DMS 273 (cell line): ENCODE data around the gene CLBA1.
"Not testable (repeated sequence)": the region's sequence is repeated elsewhere in the genome, so short reads cannot be mapped to it uniquely, and the experiment has no call there.

Experiments used
- DNase-seq: peaks from one replicate; lab custom pipeline; 2025; ENCODE audit not compliant: unreplicated experiment; lab: John Stamatoyannopoulos, UW

The CLBA1 gene

DNA sequence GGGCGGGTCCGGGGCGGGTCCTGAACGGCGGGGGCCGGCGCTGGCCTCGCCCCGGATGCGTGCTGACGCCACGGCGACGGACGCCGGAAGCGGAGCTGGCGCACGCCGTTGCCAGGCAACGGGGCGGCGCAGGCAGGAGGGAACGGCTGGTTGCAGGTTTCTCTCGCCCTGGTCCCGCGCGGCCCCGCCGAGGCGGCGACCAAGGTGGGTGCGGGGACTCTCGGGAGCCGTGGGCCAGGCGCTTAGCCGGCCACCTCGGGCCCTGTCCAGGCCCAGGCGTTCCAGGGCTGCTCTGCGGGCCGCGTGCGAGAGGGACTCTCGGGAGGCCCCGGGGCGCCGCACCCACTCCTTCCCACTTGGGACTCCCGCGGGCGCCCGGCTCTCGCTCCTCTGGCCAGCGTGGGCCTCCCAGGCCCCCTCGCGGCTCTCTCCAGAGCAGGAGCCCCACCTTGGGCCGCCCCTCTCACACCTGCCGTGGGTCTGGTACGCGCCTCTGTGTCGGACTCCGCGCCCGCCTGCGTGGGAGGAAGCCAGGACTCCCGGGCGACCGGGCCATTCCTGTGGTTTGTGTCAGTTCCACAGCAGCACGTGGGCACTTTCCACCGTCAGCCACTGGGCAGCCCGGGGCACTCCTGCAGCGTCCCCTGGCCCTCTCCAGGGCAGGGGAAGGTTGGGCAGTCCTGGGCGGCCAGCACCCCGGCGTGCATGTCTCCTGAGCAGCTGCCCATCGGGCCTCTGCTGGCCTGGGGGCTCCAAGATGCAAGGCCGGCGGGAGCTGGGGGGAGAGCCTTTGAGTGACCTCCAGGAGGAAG lies at the start of gene CLBA1:
Gene CLBA1, plus strand, starts transcription at position 114 of the 812 bp plus-strand sequence. Its CDS starts 644 bp downstream, at position 758.
- peak; percentile 97 for DNase-seq

GRCh38 chr14:104935955-104936354 lies 49.6 kb upstream of the CLBA1 start:
- DNase-seq = no peak

- DNase-seq = no peak
Measured at GRCh38 chr14:104936361-104937155, 49.0 kb upstream of the CLBA1 start.

GRCh38 chr14:104937161-104937560 lies 48.4 kb upstream of the CLBA1 start:
- no peak for DNase-seq

- DNase-seq = no peak
Measured at GRCh38 chr14:104937694-104938365, 47.8 kb upstream of the CLBA1 start.

DNA sequence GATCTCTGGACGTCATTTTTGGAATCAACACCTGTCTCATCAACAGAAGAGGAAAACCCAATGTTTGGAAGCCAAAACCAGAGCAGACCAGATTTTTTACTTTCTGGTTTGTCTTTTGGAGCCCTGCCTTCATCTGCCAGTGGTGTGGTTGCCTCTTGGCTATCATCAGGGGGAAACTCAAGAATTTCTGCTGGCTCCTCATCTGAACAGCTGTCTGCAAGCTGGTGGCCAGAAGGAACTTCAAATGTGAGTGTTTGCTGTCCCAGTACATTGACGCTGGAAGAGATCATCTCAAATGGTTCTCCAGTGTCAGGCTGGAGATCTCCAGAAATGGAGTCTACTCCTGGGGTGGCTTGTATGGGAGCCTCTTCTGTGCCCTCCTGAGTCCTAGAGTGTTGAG lies 47.2 kb upstream of the CLBA1 start:
- no peak for DNase-seq

DNA sequence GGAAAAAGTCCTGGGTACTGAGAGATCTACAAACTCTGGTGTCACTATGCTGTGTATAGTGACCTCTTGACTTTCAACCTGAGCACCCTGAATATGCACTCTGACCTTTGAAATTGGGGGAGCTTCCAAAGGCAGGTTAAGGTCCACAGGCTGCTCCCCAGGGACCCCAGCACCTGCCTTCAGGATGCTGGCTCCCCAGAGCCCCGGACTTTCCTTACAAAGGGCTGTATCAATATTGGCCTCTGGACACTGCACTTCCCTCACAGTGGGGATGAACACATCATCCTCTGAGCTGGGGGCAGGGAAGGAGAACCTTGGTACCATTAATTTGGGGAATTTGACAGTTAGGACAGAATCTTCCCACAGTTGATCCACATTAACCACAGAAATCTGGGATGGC lies 46.6 kb upstream of the CLBA1 start:
- no peak for DNase-seq

DNA sequence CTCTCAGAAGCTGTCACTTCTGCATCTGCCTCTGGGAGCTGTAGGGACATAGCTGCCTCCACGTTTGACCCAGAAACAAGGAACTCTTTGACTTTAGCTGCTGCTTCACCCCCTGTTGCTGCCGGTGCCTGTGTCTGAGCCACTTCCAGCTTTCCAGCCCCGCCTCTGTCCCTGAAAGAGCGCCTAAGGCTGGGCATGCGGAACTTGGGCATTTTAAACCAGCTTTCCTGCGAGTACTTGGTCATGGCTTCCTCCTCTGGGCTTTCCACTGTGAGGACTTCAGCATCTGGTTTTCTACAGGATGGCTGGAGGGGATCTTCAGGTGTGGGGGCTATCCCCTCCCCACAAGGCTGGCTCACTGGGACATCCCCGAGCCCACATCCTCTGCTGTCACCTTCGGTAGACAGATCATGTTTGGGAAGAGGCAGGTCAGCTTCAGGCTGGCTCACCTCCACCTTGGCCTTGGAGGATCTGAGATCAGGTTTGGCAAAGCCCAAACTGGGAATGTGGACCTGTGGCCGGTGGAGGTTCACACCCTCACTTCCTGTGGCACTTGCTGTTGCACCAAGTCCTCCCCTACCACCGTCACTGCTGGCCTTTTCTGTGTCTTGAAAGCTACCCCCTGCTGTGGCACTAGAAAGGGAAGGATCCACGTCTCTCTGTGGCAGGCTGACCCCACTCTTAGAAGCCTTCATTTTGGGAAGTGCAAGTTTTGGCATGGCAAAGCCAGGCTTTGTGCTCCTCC lies 45.8 kb upstream of the CLBA1 start:
- no peak for DNase-seq

- DNase-seq = peak; percentile 45
Measured at GRCh38 chr14:104940526-104941150, 45.0 kb upstream of the CLBA1 start.

- DNase-seq = no peak
Measured at GRCh38 chr14:104941508-104942365, 43.9 kb upstream of the CLBA1 start.

DNA sequence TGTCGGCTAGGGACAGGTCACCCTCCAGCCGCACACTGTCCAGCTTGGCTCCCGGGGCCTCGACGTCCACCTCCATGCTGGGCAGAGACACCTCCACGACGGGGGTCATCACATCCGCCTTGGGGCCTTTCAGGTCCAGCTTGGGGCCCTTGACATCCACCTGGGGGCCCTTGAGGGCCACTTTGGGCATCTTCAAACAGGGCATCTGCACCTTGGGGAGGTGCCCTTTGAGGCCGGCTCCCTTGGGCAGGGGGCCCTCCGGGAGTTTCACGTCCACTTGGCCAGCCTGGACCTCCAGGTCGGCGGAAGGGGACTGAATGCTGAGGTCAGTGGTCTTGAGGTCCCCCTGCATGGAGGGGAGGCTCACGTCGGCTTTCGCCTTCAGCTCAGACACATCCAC lies 43.0 kb upstream of the CLBA1 start:
- DNase-seq = no peak

DNA sequence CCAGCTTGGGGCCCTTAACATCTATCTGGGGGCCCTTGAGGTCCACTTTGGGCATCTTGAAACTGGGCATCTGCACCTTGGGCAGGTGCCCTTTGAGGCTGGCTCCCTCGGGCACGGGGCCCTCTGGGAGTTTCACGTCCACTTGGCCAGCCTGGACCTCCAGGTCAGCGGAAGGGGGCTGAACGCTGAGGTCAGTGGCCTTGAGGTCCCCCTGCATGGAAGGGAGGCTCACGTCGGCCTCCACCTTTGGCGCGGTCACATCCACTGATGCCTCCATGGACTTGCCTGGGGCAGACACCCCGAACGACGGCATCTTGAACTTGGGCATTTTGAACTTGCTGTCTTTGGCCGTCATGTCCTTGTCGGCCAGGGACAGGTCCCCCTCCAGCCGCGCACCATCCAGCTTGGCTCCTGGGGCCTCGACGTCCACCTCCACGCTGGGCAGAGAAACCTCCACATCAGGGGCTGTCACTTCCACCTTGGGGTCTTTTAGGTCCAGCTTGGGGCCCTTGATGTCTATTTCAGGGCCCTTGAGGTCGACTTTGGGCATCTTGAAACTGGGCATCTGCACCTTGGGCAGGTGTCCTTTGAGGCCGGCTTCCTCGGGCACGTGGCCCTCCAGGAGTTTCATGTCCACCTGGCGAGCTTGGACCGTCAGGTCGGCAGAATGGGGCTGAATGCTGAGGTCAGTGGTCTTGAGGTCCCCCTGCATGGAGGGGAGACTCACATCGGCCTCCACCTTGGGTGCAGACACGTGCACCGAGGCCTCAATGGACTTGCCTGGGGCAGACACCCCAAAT lies 42.2 kb upstream of the CLBA1 start:
- DNase-seq = not testable (repeated sequence)

GRCh38 chr14:104944016-104944308 lies 41.6 kb upstream of the CLBA1 start:
- DNase-seq = not testable (repeated sequence)

DNA sequence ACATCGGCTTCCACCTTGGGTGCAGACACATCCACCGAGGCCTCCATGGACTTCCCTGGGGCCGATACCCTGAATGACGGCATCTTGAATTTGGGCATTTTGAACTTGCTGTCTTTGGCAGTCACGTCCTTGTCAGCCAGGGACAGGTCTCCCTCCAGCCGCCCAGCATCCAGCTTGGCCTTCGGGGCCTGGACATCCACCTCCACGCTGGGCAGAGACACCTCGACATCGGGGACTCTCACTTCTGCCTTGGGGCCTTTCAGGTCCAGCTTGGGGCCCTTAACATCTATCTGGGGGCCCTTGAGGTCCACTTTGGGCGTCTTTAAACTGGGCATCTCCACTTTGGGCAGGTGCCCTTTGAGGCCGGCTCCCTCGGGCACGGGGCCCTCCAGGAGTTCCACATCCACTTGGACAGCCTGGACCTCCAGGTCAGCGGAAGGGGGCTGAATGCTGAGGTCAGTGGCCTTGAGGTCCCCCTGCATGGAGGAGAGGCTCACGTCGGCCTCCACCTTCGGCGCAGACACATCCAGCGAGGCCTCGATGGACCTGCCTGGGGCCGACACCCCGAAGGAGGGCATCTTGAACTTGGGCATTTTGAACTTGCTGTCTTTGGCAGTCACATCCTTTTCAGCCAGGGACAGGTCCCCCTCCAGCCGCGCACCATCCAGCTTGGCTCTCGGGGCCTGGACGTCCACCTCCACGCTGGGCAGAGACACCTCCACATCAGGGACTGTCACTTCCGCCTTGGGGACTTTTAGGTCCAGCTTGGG lies 41.0 kb upstream of the CLBA1 start:
- not testable (repeated sequence) for DNase-seq

DNA sequence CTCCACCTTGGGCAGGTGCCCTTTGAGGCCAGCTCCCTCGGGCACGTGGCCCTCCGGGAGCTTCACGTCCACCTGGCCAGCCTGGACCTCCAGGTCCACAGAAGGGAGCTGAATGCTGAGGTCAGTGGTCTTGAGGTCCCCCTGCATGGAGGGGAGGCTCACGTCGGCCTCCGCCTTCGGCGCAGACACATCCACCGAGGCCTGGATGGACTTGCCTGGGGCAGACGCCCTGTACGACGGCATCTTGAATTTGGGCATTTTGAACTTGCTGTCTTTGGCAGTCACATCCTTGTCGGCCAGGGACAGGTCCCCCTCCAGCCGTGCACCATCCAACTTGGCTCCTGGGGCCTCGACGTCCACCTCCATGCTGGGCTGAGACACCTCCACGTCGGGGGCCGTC lies 40.3 kb upstream of the CLBA1 start:
- DNase-seq = not testable (repeated sequence)

- DNase-seq = not testable (repeated sequence)
Measured at GRCh38 chr14:104945986-104946965, 39.3 kb upstream of the CLBA1 start.

DNA sequence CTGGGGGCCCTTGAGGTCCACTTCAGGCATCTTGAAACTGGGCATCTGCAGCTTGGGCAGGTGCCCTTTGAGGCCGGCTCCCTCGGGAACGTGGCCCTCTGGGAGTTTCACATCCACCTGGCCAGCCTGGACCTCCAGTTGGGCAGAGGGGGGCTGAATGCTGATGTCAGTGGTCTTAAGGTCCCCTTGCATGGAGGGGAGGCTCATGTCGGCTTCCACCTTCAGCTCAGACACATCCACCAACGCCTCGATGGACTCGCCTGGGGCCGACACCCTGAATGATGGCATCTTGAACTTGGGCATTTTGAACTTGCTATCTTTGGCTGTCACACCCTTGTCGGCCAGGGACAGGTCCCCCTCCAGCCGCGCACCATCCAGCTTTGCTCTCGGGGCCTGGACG lies 38.4 kb upstream of the CLBA1 start:
- DNase-seq = not testable (repeated sequence)
